ENCODE measurements around the gene IQCK.

IQCK gene

DNA sequence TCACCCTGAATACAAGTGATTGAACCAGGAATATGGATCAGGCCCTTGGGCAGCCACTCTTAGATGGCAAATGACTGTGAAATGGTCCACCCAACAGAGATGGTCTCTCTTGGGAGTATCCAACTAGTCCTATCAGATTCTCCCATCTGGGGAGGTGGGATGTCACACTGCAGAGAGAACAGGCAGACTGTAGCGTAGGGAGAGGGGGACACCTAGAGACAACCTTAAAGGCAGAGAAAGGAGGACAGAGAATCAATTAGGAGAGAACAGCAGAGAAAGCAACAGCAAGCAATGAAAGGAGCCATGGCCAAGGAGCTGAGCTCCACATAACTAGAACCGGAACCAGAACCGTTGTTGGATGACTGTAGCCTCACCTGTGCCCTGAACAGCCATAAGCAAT, 37.2 kb downstream of the IQCK start:
- CTCF ChIA-PET: no interaction called here
- POLR2A ChIA-PET: no interaction called here
- no peak overlapping the region for H3K4me3 ChIP-seq (ENCODE audit: low read depth, low read length)
- no peaks in the 10 kb centered on the region for H3K36me3 ChIP-seq (ENCODE audit: control insufficient read depth in 2 of 2, insufficient read depth in 1 of 2, low read length in 2 of 2)
- no peaks in the 10 kb centered on the region for H3K9me3 ChIP-seq (ENCODE audit: control insufficient read depth, insufficient read depth, low read depth, low read length)
- no peaks in the 10 kb centered on the region for H3K4me1 ChIP-seq (ENCODE audit: control insufficient read depth, insufficient read depth, low read length)
- no peak overlapping the region for H3K27ac ChIP-seq (ENCODE audit: extremely low read depth, low read depth, low read length)
- TF ChIP-seq ZNF132 (tag by site-specific recombination; IDR thresholded peaks at IDR 0.05; ENCODE audit: borderline replicate concordance) (no peak), ZNF571 (tag by site-specific recombination; IDR thresholded peaks at IDR 0.05) (no peak), ZNF785 (tag by site-specific recombination; IDR thresholded peaks at IDR 0.05) (no peak)
- TF ChIP-seq, protein P1, sequence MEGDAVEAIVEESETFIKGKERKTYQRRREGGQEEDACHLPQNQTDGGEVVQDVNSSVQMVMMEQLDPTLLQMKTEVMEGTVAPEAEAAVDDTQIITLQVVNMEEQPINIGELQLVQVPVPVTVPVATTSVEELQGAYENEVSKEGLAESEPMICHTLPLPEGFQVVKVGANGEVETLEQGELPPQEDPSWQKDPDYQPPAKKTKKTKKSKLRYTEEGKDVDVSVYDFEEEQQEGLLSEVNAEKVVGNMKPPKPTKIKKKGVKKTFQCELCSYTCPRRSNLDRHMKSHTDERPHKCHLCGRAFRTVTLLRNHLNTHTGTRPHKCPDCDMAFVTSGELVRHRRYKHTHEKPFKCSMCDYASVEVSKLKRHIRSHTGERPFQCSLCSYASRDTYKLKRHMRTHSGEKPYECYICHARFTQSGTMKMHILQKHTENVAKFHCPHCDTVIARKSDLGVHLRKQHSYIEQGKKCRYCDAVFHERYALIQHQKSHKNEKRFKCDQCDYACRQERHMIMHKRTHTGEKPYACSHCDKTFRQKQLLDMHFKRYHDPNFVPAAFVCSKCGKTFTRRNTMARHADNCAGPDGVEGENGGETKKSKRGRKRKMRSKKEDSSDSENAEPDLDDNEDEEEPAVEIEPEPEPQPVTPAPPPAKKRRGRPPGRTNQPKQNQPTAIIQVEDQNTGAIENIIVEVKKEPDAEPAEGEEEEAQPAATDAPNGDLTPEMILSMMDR (tag by site-specific recombination; IDR thresholded peaks at IDR 0.05): 0 out of 2 replicates have a peak, but pooled peaks have one; percentile 20

DNA sequence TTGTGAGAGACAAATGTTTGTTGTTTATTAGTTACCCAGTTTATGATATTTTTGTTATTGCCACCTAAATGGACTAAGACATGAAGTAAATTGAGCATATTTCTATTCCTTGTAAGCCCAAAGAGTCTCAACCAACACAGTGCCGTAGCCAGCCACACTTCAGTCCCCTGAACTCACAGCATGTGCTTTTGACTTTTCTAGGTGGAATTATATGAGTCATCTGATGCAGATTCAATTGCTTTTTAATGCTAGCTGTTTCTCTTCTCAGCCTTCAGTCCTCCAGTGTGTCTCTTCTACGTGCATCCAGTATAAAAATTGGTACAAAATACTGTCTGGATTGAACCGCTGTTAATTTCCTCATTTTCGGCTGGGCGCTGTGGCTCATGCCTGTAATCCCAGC, 39.0 kb downstream of the IQCK start:
- ChIA-PET POLR2A (no interaction called here), CTCF (no interaction called here)
- Histone ChIP-seq H3K36me3 (ENCODE audit: control insufficient read depth in 2 of 2, insufficient read depth in 1 of 2, low read length in 2 of 2) (no peaks in the 10 kb centered on the region), H3K27ac (ENCODE audit: extremely low read depth, low read depth, low read length) (no peak overlapping the region), H3K4me3 (ENCODE audit: low read depth, low read length) (no peak overlapping the region), H3K9me3 (ENCODE audit: control insufficient read depth, insufficient read depth, low read depth, low read length) (no peaks in the 10 kb centered on the region), H3K4me1 (ENCODE audit: control insufficient read depth, insufficient read depth, low read length) (no peaks in the 10 kb centered on the region)
- TF ChIP-seq ZNF311 (tag by site-specific recombination; IDR thresholded peaks at IDR 0.05; ENCODE audit: borderline replicate concordance): no peak
- TF ChIP-seq ZNF521 (tag by site-specific recombination; IDR thresholded peaks at IDR 0.05): no peak
- TF ChIP-seq, protein P2, sequence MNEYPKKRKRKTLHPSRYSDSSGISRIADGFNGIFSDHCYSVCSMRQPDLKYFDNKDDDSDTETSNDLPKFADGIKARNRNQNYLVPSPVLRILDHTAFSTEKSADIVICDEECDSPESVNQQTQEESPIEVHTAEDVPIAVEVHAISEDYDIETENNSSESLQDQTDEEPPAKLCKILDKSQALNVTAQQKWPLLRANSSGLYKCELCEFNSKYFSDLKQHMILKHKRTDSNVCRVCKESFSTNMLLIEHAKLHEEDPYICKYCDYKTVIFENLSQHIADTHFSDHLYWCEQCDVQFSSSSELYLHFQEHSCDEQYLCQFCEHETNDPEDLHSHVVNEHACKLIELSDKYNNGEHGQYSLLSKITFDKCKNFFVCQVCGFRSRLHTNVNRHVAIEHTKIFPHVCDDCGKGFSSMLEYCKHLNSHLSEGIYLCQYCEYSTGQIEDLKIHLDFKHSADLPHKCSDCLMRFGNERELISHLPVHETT (tag by site-specific recombination; IDR thresholded peaks at IDR 0.05): no peak
- no peak for TF ChIP-seq ZNF2 (tag by site-specific recombination; IDR thresholded peaks at IDR 0.05)
- TF ChIP-seq, protein P3, sequence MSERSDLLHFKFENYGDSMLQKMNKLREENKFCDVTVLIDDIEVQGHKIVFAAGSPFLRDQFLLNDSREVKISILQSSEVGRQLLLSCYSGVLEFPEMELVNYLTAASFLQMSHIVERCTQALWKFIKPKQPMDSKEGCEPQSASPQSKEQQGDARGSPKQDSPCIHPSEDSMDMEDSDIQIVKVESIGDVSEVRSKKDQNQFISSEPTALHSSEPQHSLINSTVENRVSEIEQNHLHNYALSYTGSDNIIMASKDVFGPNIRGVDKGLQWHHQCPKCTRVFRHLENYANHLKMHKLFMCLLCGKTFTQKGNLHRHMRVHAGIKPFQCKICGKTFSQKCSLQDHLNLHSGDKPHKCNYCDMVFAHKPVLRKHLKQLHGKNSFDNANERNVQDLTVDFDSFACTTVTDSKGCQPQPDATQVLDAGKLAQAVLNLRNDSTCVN (tag by site-specific recombination; optimal IDR thresholded peaks at IDR 0.05): no peak
- TF ChIP-seq ZNF776 (tag by site-specific recombination; IDR thresholded peaks at IDR 0.05; ENCODE audit: borderline replicate concordance): no peak
- no peak for TF ChIP-seq ZNF121 (tag by site-specific recombination; IDR thresholded peaks at IDR 0.05)
- TF ChIP-seq ZNF274 (IDR thresholded peaks at IDR 0.05; ENCODE audit: low read length): no peak
- TF ChIP-seq ZNF274 (tag by site-specific recombination; IDR thresholded peaks at IDR 0.05; ENCODE audit: borderline replicate concordance): no peak
- no peak for TF ChIP-seq HOXD13 (CRISPR knock-in tag; IDR thresholded peaks at IDR 0.05; ENCODE audit: borderline replicate concordance)
- no peak for TF ChIP-seq KLF10 (tag by site-specific recombination; IDR thresholded peaks at IDR 0.05)

DNA sequence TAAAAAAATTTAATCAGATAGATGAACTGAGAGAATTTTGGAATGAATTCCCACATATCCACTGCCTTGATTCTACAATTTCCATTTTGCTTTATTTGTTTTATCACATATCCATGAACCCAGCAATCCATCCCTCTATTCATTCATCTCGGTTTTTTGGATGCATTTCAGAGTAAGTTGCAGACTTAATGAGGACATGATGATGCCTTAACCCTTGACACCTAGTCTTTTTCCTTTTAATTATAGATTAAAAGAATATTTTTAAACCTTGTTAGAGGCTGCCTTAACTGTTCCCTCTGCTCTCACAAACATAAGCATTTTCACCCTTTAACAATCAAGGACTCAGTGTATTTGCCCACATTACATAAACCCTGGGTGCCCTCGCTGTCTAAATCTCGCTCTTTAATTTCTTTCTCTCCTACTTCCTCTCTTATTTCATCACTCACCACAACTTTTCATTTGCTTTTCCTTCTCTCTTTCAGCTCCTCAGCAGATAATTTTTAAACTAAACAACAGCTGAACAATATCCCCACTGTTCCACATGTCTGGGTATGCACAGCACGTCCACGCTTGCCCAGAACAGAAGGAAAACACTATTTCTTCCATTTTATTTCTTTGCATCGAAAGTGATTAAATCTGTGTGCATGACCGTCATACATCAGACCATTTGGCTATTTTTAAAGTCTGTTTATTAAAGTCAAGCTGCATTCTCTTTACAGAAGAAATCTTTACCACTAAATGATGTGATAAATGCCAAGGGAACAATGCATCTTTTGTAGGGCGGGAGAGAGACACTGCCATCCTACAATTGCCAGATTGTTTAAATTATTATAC, 39.9 kb downstream of the IQCK start:
- no peak overlapping the region for H3K4me3 ChIP-seq (ENCODE audit: low read depth, low read length)
- CTCF ChIA-PET: no interaction called here
- no peaks in the 10 kb centered on the region for H3K4me1 ChIP-seq (ENCODE audit: control insufficient read depth, insufficient read depth, low read length)
- no peaks in the 10 kb centered on the region for H3K9me3 ChIP-seq (ENCODE audit: control insufficient read depth, insufficient read depth, low read depth, low read length)
- POLR2A ChIA-PET: no interaction called here
- no peak overlapping the region for H3K27ac ChIP-seq (ENCODE audit: extremely low read depth, low read depth, low read length)
- no peaks in the 10 kb centered on the region for H3K36me3 ChIP-seq (ENCODE audit: control insufficient read depth in 2 of 2, insufficient read depth in 1 of 2, low read length in 2 of 2)
- TF ChIP-seq SCRT2 (tag by site-specific recombination; IDR thresholded peaks at IDR 0.05) (no peak), ZNF561 (tag by site-specific recombination; IDR thresholded peaks at IDR 0.05; ENCODE audit: borderline replicate concordance) (no peak), ZBTB8A (tag by site-specific recombination; IDR thresholded peaks at IDR 0.05) (no peak), ZNF785 (tag by site-specific recombination; IDR thresholded peaks at IDR 0.05) (no peak), ZNF274 (IDR thresholded peaks at IDR 0.05; ENCODE audit: low read length) (no peak), ZNF274 (tag by site-specific recombination; IDR thresholded peaks at IDR 0.05; ENCODE audit: borderline replicate concordance) (no peak), ZNF548 (tag by site-specific recombination; IDR thresholded peaks at IDR 0.05) (no peak), ZNF37A (tag by site-specific recombination; IDR thresholded peaks at IDR 0.05) (no peak), GFI1B (tag by site-specific recombination; IDR thresholded peaks at IDR 0.05) (no peak), HOXA7 (CRISPR knock-in tag; IDR thresholded peaks at IDR 0.05; ENCODE audit: borderline replicate concordance) (no peak), MZF1 (tag by site-specific recombination; IDR thresholded peaks at IDR 0.05; ENCODE audit: borderline replicate concordance) (no peak), ZNF426 (tag by site-specific recombination; IDR thresholded peaks at IDR 0.05) (no peak), SETDB1 (IDR thresholded peaks at IDR 0.05; ENCODE audit: insufficient read length, low read length) (no peak), YY1 (tag by site-specific recombination; IDR thresholded peaks at IDR 0.05) (no peak)
- TF ChIP-seq, protein P4, sequence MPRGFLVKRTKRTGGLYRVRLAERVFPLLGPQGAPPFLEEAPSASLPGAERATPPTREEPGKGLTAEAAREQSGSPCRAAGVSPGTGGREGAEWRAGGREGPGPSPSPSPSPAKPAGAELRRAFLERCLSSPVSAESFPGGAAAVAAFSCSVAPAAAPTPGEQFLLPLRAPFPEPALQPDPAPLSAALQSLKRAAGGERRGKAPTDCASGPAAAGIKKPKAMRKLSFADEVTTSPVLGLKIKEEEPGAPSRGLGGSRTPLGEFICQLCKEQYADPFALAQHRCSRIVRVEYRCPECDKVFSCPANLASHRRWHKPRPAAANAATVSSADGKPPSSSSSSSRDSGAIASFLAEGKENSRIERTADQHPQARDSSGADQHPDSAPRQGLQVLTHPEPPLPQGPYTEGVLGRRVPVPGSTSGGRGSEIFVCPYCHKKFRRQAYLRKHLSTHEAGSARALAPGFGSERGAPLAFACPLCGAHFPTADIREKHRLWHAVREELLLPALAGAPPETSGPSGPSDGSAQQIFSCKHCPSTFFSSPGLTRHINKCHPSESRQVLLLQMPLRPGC (tag by site-specific recombination; IDR thresholded peaks at IDR 0.05): no peak

Data from HEK293 (cell line).